Measurements from ENCODE around the gene GALE.

- TF ChIP-seq CTCF (conservative IDR thresholded peaks at IDR 0.05; ENCODE audit: low read length) (no peak), EZH2phosphoT487 (IDR thresholded peaks at IDR 0.05; ENCODE audit: borderline replicate concordance) (no peak)
Observed at GRCh38 chr1:23801338-23801748, 789 bp upstream of the GALE start.

Data from Loucy (cell line).